DMS 273 treated with DMSO at 0.1 percent for 48 hours (cell line): ENCODE data around the gene LYZL4.

Experiments
- DNase-seq: peaks from one replicate; lab custom pipeline; 2025; lab: John Stamatoyannopoulos, UW

Gene LYZL4, protein sequence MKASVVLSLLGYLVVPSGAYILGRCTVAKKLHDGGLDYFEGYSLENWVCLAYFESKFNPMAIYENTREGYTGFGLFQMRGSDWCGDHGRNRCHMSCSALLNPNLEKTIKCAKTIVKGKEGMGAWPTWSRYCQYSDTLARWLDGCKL

DNA sequence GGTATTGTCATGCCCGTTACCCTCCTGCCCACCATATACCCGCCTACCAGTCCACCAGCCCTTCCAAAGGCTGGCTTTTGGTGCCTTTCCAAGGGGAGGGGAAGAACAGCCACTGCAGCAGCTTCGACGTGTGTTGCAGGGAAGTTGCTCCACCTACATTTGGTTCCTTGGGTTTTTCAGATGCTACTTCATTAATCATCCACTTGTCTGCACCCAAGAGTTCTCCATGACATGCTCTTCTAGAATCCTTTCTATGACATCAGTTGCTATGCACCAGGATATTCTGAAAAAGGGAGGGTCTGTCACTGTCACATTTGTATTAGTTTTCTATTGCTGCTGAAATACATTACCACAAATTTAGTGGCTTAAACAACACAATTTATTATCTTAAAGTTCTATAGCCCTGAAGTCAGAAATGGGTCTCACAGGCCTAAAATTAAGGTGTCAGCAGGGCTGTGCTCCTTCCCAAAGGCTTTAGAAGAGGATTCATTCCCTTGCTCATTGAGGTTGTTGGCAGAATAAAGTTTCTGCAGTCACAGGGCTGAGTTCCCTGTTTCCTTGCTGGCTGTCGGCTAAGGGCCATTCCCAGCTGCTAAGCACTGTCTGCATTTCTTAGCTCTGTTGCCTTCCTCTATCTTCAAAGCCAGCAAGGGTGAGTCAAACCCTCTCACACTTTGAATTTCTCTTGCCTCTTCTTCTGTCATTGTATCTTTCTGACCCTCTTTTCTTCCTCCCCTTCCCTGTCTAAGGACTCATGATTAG is at the start of gene LYZL4:
Gene LYZL4 (minus strand): TSS at position 241 of the 762 bp plus-strand sequence. CDS start 3,359 bp downstream, outside the sequence.
- DNase-seq = no peak

DNA sequence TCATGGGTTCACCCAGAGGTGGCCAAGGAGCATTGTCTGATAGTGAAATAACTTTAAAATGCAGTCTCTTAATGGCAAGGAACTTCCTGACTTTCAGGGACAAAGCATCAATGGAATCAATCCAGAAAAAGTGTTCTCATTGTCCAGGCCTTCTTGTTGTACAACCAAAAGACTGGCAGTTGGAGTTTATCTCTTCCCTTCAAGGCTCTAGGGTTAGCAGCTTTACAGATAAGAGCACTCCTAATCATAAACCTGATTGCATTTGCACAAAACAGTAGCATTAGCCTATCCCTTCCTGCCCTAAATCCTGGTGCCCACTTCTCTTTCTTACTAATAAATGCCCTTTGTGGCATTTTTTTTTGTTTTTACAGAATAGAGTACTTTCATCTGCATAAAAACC is 48.7 kb upstream of the LYZL4 start:
- no peak for DNase-seq

DNA sequence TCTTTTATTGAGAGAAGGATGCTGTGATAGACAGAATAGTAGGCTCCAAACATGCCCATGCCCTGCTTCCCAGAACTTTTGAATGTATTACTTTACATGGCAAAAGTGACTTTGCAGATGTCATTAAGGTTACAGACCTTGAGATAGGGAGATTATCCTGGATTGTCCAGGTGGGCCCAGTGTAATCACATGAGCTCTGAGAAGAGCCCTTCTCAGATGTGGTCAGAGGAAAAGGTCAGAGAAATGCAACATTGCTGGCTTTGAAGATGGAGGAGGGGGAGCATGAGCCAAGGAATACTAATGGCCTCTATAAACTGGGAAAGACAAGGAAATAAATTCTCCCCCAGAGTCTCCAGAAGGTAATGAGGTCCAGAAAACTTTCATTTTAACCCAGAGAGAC is 45.8 kb upstream of the LYZL4 start:
- no peak for DNase-seq

DNA sequence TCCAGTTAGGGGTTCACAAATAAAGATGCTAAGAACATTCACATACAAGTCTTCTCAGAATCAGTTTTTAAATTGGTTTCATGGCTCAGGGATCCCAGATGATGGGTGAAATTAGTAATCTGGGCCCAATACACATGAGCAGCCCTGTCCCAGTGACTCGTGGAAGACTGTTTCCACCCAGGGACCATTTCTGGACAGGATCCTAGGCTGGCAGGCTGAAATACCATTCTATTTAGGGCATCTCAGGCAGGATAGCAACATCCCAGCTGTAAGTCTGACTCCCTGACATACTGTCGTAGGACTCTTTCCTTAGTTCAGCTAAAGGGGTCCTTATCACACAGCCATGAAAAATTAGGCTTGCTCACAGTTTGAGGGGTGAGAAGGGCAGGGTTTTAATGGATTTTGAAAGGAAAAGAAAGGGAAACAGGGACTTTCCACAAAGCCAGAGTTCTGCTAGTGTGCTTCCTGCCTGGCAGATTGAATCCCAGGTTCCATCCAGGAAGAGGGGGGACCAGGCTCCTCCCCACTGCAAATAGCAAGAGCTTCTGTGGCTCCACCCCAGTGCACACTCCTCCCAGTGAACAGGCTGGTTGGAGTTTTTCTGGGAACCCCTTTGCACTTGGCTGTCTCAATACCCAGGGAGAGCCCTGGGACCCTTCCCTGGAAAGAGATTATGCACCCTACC is 41.3 kb upstream of the LYZL4 start:
- no peak for DNase-seq

DNA sequence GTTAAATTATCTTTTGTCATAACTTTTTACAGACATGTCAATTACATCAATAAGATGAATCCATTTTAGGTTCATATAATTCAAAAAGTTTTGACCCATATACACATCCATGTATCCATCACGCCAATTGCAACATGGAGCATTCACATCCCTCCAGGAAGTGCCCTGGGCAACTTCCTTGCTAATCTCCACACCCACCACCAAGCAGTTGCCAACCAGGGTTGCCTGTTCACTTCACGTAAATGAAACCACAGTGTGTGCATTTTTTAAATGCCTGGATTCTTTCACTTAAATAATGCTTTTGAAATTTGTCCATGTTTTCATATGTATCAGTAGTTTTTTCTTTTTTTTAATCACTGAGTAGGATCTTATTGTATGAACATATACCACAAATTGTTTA is 40.7 kb upstream of the LYZL4 start:
- DNase-seq = no peak

DNA sequence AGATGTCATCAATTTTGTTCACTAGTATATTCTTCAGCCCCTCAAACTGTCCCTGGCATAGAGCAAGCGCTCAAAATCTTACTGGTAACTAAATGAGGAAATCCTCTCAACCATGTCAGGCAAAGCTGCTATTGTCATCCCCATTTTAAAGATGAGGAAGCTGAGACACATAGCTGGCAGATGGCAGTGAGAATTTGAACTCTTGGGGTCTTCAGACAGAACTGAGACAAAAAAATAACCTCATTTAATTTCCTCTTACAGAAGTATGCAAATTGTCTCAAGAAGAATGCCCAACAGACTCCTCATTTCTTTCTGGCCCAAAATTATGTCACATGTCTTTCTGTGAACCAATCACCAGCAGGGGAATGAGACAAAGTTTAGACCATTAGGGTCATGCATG is 40.2 kb upstream of the LYZL4 start:
- DNase-seq = no peak

DNA sequence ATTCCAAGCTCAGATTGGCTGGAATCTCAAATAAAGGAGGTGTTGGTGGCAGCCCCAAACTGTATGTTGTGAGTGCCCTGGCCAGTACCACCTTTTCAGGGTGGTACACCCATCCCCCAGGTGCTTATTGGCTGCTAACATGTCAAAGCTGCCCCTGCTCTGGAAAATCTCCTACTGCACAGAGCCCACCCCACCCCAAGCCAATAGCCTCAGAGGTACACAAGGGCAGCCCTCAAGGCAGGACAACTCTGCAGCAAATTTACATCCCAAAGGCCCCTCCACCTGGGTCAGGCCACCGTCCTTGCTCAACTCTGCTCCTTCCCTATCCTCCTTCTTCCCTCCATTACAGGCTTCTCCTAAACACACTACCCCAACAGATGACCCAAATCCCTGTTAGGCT is 37.1 kb upstream of the LYZL4 start:
- DNase-seq = no peak

DNA sequence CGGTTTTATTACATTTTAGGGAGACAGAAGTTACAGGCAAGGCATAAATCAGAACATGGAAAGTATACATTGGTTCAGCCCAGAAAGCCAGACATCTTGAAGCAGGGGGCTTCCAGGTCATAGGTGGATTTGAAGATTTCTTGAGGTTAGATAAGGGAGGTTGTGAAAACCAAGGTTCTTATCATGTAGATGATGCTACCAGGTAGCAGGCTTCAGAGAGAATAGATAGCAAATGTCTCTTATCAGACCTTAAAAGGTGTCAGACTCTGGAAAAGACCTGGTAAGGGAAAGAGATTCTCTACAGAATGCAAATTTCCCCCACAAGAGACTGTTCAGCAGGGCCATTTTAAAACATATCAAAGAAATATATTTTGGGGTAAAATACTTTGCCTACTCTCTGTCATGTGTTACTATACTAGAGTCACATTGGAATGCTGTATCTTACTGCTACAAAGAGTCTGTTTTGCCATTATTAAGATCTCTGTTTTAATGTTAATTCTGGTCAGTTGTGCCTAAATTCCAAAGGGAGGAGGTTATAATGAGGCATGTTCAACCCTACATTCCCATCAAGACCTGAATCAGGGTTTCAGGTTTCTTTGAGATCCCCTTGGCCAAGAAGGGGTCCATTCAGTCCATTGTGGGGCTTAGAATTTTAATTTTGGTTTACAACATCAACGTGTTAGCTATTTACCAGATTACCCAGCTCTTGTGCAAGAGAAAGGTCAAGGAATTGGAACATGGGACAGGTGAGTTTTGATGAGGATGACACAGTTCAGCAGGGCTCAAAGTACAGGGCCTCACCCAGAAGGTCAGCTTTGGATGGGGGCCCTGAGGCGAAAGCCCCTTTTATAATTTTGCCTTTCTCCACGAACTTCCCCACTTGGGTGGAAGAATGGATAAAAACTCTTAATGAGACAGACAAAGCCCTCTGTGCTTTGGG is 36.0 kb upstream of the LYZL4 start:
- no peak for DNase-seq

DNA sequence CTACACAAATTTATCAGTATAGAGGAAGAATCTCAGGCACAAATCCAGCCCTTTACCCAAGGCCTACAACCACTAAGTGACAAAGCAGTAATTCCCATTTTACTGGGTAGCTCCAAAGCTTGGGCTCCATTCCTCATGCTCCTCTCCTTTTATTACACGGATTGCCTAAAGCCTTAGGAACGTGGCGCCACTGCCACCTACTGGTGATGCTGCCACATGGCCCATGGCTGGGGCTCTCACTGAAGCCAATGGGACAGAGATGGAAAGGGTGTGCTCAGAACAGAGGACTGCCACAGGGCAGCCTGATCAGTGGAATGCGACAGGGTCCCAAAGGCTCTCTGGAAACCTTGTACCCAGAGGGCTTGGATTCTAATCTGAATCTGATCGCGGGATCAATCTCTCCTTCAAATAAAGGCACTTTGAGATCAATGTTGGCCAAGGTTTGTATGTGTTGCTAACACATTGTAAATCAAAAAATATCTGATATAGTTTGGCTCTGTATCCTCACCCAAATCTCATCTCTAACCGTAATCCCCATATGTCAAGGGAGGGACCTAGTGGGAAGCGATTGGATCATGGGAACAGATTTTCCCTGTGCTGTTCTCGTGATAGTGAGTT is 33.5 kb upstream of the LYZL4 start:
- no peak for DNase-seq

DNA sequence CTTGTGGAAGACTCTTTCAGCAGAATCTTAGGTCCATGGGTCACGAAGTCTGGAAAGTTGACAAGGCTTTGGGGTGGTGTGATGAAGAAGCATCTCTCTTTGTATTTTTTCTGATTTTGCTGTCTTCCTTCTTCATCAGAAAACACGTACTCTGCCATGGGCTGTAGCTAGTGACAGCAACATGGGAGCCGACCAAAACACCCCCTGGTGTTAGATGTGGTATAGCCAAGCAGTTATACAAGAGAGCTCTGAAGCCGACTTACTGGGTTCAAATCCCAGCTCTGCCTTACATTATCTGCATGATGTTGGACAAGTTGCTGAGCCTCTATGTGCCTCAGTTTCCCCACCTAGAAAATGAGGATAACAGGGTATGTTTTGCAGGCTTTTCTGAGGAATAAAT is 32.9 kb upstream of the LYZL4 start:
- no peak for DNase-seq

DNA sequence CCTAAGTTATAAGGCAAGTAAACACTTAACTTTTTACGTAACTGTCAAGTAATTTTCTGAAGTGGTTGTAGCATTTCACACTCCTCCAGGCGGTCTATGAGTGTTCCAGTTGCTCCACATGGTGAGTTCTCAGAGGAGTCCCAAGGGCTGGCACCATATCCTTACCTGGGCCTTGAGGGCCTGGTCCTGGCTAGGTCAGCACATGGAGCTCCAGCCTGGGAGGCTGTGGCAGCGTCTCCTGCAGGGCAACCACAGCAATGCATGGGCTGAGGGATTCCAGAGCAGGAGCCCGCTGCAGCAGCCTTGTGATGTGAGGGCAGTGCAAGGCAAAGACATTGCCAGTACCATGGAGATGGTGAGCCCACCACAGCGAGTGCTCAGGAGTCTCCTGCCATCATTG is 32.2 kb upstream of the LYZL4 start:
- DNase-seq = no peak

DNA sequence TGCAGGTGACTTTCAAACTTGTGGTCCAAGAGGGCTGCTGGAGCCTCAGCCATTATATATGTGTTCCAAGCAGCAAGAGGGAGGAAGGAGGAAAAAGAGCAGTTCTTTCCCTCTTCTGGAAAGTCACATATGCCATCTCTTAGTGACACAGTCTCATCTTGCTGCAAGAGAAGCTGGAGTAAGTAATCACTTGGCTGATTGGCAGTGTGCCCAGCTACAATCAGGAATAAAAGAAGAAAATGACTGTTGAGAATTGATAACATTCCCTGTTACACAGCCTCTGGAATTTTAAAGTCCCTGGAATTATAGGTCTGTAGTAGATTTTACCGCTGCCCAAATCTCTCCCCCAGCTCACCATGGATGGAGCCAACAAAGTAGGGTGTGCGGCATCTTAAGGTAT is 31.4 kb upstream of the LYZL4 start:
- DNase-seq = no peak

DNA sequence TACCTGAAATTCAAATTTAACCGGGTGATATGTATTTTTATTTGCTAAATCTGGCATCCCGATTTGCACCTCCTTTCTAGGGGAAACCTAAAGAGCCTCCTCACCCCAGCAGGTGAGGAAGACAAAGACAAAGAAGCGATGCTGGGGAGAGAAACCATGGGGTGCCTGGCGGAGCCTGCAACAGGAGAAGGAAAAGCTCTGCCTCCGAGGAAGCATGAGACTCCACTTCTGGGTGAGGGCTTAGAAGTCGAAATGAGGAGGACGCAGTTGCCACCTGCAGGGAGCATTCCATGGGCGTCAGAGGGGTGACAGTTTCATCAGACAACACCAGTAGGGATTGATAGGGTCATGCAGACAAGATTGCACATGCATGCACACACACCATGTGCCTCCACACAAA is 30.5 kb upstream of the LYZL4 start:
- no peak for DNase-seq

DNA sequence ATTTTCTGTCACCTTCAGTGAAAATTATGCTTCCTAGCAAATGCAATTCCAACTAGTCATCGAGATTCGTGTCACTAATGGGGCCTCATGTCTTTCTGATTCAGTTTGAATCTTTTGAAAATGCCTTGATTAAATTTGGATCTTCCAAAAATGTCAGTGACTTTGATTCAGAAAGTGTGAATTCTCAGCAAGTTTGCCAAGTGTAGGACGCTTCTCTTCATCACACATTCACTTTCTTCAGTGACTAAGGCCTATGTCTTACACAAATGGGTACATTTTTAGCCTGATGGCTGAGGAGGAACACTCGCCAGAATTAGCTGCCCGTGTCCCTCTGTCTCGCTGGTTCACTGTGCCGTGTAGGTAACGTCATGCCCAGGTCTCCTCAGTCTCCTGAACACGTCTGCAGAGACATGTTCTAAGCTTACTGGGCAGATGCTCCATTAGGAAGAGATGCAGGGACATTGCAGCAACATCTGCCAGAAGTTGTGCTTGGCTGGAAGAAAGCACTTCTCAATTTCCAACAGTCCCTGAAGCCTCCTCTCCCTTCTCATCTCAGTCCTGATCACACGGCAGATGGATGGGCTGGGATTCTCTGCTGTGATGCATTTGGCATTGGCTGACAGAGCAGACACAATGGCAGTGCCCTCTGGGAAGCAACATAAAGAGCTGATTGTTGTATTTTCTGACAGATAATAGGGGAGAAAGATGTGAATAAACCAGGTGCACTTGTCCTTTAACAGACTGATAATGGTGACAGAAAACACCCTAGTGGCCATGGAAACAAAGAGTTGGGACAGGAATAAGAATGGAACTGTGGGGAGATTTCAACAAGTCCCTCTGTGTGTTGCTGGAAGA is 29.1 kb upstream of the LYZL4 start:
- no peak for DNase-seq

DNA sequence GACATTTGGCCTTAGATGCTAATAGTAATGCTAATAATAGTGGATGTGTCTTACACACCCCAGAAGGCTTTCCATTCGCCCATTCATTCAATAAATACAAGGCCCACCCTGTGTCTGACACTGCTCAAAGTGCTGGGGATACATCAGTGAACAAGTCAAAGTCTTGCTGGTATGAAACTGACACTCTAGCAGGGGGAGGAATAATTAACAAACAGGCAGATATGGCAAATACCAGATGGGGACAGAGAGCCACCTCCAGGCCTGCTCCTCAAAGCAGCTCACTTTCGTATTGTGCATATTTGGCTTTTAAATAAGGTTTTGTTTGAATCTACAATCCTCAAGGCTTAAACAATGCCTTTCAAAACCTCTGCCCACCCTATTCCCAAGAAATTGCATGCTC is 28.3 kb upstream of the LYZL4 start:
- DNase-seq = no peak

DNA sequence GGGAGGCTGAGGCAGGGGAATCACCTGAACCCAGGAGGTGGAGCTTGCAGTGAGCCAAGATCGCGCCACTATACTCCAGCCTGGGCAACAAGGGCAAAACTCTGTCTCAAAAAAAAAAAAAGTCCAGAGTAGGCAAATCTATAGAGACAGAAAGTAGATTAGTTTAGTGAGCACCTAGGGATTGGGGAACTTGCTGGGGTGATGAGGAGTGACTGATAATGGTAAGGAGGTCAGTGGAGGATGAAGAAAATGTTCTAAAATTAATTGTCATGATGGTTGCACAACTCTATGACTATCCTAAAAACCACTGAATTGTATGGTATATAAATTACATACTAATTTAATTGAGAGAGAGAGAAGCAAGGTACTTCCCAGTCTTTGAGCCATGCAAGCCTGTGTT is 27.8 kb upstream of the LYZL4 start:
- no peak for DNase-seq

DNA sequence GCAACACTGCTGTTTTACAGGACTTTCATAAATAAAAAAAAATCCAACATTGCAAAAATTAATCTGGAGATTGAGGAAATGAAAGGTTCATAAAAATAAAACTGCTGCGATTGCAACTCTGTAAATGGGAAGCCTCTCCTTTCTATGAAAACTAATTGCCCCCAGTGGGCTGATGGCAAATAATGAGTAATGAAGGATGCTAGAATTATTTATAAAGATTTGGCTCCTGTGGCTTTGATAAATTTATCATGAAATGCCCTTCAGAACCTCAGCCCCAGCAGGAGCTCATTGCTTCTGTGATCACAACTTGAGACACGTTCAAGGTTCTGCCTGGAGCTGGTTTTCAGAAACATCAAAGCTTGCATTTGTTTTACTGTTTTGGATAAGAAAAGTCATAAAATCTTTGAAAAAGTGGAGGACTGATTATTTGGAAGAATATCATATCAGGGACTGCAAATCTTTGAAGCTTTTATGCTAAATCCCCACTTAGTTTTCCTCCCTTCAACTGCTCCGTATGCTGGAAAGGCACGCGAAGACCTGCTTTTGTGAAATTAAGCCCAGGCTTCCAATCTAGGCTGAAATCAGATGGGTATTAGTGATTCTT is 24.5 kb upstream of the LYZL4 start:
- no peak for DNase-seq

DNA sequence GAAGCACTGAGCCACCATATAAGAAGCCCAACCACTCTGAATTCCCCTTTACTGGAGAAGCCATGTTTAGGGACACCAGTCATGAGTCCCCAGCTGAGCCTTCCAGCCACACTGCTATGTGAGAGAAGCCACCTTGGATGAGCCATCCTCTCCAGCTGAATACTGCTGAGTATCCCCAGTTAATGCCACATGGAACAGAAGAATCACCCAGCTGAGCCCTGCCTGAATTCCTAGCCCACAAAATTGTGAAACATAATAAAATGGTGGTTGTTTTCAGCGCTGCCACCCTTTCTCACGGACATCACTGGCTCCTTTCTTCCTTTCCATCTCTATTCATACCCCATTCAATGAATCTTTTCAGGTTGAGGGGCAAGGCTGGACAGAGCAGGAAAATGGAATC is 22.1 kb upstream of the LYZL4 start:
- no peak for DNase-seq

DNA sequence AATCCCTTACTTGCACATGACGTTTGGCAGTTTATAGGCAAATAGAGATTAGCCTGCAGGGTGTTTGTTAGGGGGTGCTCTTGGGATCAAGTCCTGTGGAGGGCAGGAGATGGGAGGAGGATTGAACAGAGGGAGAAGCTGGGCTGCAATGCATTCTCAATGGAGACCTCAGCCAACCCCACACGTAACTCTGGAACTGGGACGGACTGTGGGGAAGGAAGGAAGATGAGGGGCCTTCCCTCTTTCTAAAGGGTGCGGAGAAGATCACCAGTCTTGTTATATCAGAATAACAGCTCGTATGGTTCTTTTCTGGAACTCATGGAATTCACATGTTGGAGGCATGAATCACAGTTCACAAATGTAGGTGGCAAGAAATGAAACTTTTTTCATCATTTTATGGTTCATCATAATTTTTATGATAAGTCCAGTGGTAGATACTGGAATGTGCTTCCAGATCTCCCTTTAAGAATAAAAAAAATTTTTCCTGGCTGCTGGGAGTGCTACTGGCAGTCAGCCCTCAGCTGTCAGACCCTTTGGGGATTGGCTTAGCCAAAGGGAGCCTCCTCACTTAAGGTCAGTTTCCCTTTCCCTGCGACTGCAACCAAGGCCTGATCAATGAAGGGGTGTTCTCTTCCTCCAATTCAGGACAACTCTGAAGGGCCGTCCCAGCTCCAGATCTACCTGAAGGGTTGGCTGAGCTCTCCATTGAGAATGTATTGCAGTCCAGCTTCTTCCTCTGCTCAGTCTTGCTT is 20.5 kb upstream of the LYZL4 start:
- no peak for DNase-seq

DNA sequence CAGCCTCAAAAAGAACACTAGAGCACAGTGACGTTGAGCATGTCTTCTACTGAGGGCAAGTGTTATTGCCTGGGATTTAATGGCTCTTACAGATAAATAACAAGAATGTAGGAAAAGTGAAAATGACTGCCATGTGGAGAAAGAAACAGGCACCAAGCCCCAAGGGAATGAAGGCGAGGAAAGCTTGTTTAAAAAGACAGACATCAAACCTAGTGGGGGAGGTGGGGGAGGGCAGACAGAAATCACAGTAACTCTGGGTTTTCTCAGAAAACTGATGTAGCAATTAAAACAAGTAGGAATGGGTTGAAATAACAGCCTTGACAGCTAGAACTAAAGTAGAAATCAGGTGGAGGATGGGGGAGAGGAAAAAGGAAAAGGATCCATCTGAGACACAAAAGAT is 18.4 kb upstream of the LYZL4 start:
- DNase-seq = no peak
